ENCODE data around the gene SNRNP35.
"Not testable (repeated sequence)": the region's sequence is repeated elsewhere in the genome, so short reads cannot be mapped to it uniquely, and the experiment has no call there.

SNRNP35 gene

GRCh38 chr12:123427036-123427769 is 30.7 kb upstream of the SNRNP35 start:
- Histone ChIP-seq H3K9ac (no peak overlapping the region), H3K4me2 (ENCODE audit: low read length) (no peak overlapping the region), H3K4me3 (ENCODE audit: low read depth, low read length) (no peak overlapping the region), H3K79me2 (no peaks in the 10 kb centered on the region), H3K4me1 (no peaks in the 10 kb centered on the region), H3K27ac (no peak overlapping the region), H3K36me3 (ENCODE audit: control insufficient read depth, insufficient read depth, low read length) (no peaks in the 10 kb centered on the region), H3K27me3 (ENCODE audit: control insufficient read depth, insufficient read depth, low read length) (no peaks in the 10 kb centered on the region), H3K9me3 (ENCODE audit: control insufficient read depth, low read length) (no peaks in the 10 kb centered on the region), H2AFZ (no peak overlapping the region)
- no peak for TF ChIP-seq CTCF (IDR thresholded peaks at IDR 0.05)

DNA sequence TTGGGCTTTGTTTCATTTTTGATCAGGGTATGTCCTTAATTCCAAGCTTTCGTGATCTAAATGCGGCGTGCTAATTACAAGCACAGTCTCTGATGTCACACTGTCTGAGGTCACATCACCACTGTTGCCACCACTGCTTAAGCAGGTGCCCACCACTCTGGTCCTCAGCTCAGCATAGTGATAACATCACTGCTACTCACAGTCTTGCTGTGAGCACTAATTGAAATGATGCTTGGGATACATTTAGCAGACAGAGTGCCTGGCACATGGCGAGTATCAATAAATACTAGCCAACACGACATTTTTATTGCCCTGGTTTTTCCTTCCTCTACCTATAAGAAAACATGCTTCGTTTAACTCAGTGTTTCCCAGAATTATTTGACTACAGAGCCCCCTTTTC is 29.3 kb upstream of the SNRNP35 start:
- no peaks in the 10 kb centered on the region for H3K4me1 ChIP-seq
- no peaks in the 10 kb centered on the region for H3K9me3 ChIP-seq (ENCODE audit: control insufficient read depth, low read length)
- H3K27me3 ChIP-seq (ENCODE audit: control insufficient read depth, insufficient read depth, low read length): no peaks in the 10 kb centered on the region
- peaks cover 2% of the 10 kb centered on the region for H3K79me2 ChIP-seq
- H3K36me3 ChIP-seq (ENCODE audit: control insufficient read depth, insufficient read depth, low read length): no peaks in the 10 kb centered on the region
- H3K27ac ChIP-seq: no peak overlapping the region
- no peak for TF ChIP-seq CTCF (IDR thresholded peaks at IDR 0.05)
- H2AFZ ChIP-seq: no peak overlapping the region
- no peak overlapping the region for H3K9ac ChIP-seq
- H3K4me2 ChIP-seq (ENCODE audit: low read length): no peak overlapping the region
- H3K4me3 ChIP-seq (ENCODE audit: low read depth, low read length): no peak overlapping the region

GRCh38 chr12:123429101-123429500 is 28.8 kb upstream of the SNRNP35 start:
- not testable (repeated sequence) for H3K4me1 ChIP-seq; H3K4me3 ChIP-seq (ENCODE audit: low read depth, low read length); H3K36me3 ChIP-seq (ENCODE audit: control insufficient read depth, insufficient read depth, low read length); H3K27ac ChIP-seq; H3K9me3 ChIP-seq (ENCODE audit: control insufficient read depth, low read length); H2AFZ ChIP-seq; H3K4me2 ChIP-seq (ENCODE audit: low read length); H3K9ac ChIP-seq; H3K27me3 ChIP-seq (ENCODE audit: control insufficient read depth, insufficient read depth, low read length); H3K79me2 ChIP-seq

DNA sequence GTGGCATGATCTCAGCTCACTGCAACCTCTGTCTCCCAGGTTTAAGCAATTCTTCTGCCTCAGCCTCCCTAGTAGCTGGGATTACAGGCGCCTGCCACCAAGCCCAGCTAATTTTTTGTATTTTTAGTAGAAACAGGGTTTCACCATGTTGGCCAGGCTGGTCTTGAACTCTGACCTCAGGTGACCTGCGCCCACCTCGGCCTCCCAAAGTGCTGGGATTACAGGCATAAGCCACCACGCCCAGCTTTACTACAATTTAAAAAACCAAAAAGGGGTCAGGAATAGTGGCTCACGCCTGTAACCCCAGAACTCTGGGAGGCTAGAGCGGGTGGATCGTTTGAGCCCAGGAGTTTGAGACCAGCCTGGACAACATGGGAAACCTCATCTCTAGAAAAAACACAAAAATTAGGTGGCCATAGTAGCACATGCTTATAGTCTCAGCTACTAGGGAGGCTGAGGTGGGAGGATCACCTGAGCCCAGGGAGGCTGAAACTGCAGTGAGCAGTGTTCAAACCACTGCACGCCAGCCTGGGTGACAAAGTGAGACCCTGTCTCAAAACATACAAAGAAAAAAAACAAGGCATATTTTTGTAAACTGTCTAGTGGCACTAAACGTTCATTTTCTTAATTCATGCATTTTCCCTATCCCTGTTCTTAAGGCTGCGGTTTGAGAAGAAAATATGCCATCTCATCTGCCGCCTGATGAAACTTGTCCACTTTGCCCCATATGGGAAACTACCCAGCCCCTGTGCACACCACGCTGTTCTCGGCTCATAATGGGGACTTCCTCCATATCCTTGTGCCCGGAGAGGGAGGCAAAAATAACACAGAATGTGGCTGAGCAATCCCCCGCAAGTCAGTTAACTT is 25.8 kb upstream of the SNRNP35 start:
- peak overlapping the region; percentile 37 for H3K4me2 ChIP-seq (ENCODE audit: low read length)
- not testable (repeated sequence) for H3K4me1 ChIP-seq; H3K27ac ChIP-seq; H3K27me3 ChIP-seq (ENCODE audit: control insufficient read depth, insufficient read depth, low read length); H2AFZ ChIP-seq; H3K4me3 ChIP-seq (ENCODE audit: low read depth, low read length); H3K36me3 ChIP-seq (ENCODE audit: control insufficient read depth, insufficient read depth, low read length); H3K9ac ChIP-seq; H3K9me3 ChIP-seq (ENCODE audit: control insufficient read depth, low read length)
- H3K79me2 ChIP-seq: peaks cover 11% of the 10 kb centered on the region

DNA sequence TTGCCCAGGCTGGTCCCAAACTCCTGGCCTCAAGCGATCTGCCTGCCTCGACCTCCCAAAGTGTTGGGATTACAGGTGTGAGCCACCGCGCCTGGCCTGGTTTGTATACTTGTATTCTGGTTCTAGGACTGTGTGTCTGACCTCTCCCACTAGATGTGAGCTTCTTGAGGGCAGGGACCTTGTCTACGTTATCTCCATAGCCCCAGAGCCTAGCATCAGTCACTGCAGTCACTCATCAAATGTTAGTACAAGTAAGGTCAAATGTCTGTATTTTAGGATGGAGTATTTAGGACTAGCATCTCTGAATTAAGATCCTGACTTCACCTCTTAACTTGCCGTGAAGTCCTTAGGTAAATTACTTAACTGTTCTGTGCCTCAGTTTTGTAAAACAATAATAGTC is 24.3 kb upstream of the SNRNP35 start:
- Histone ChIP-seq H3K36me3 (ENCODE audit: control insufficient read depth, insufficient read depth, low read length) (no peaks in the 10 kb centered on the region), H3K4me2 (ENCODE audit: low read length) (no peak overlapping the region), H3K4me3 (ENCODE audit: low read depth, low read length) (no peak overlapping the region), H3K27me3 (ENCODE audit: control insufficient read depth, insufficient read depth, low read length) (no peaks in the 10 kb centered on the region), H3K27ac (no peak overlapping the region), H2AFZ (no peak overlapping the region), H3K79me2 (peaks cover 11% of the 10 kb centered on the region), H3K4me1 (no peaks in the 10 kb centered on the region), H3K9ac (no peak overlapping the region), H3K9me3 (ENCODE audit: control insufficient read depth, low read length) (no peaks in the 10 kb centered on the region)
- no peak for TF ChIP-seq CTCF (IDR thresholded peaks at IDR 0.05)
